ENCODE results near the gene ITPR2. TPM values are rescaled to one million over a fixed set of nuclear protein-coding genes. Genes with fewer than 3 reads are reported as not detected.

ITPR2 gene
- total RNA-seq, 2 donors from 2014 or later = 14.8 to 74.4 TPM

DNA sequence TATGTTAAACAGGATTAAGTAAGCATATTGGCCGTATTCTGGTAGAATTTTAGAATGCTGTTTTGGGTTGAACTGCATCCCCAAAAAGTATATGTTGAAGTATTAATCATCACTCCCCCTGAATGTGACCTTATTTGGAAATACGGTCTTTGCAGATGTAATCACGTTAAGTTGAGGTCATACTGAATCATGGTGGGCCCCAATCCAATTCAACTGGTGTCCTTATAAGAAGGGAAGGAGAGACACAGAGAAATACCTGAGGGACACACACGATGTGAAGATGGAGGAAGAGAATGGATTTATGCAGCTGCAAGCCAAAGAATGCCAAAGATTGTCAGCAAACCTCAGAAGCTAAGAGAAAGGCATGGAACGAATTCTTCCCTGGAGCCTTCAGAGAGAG lies 268.6 kb downstream of the ITPR2 start:
- H3K27ac ChIP-seq (ENCODE audit: low read depth, low read length) = no peak overlapping the region
- no peaks in the 10 kb centered on the region for H3K9me3 Mint-ChIP-seq
- no peak overlapping the region for H3K27ac Mint-ChIP-seq
- H3K9me3 ChIP-seq (ENCODE audit: control insufficient read depth, low read length) = no peaks in the 10 kb centered on the region
- no peak overlapping the region for H3K4me3 ChIP-seq (ENCODE audit: low read length)
- no peak overlapping the region for H3K9ac ChIP-seq (ENCODE audit: extremely low read depth, low read length, poor library complexity, severe bottlenecking)
- H3K36me3 ChIP-seq (ENCODE audit: control insufficient read depth, insufficient read depth, low read length) = no peaks in the 10 kb centered on the region
- peaks cover 2% of the 10 kb centered on the region for H3K27me3 Mint-ChIP-seq (ENCODE audit: insufficient read depth)
- peaks cover 2% of the 10 kb centered on the region for H3K4me1 Mint-ChIP-seq
- peaks cover 5% of the 10 kb centered on the region for H3K27me3 ChIP-seq (ENCODE audit: control insufficient read depth, insufficient read depth, low read length, poor library complexity, severe bottlenecking)
- no peaks in the 10 kb centered on the region for H3K36me3 Mint-ChIP-seq (ENCODE audit: low read depth)
- no peak for DNase-seq
- WGBS, 2 experiments (ENCODE audit: insufficient coverage in 1 of 2, insufficient read length in 1 of 2) = 90 to 93% methylated on average over 4 of the region's 5 CpGs
- TF ChIP-seq, protein P1, sequence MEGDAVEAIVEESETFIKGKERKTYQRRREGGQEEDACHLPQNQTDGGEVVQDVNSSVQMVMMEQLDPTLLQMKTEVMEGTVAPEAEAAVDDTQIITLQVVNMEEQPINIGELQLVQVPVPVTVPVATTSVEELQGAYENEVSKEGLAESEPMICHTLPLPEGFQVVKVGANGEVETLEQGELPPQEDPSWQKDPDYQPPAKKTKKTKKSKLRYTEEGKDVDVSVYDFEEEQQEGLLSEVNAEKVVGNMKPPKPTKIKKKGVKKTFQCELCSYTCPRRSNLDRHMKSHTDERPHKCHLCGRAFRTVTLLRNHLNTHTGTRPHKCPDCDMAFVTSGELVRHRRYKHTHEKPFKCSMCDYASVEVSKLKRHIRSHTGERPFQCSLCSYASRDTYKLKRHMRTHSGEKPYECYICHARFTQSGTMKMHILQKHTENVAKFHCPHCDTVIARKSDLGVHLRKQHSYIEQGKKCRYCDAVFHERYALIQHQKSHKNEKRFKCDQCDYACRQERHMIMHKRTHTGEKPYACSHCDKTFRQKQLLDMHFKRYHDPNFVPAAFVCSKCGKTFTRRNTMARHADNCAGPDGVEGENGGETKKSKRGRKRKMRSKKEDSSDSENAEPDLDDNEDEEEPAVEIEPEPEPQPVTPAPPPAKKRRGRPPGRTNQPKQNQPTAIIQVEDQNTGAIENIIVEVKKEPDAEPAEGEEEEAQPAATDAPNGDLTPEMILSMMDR (conservative IDR thresholded peaks at IDR 0.05) = no peak
- no peaks in the 10 kb centered on the region for H3K4me1 ChIP-seq (ENCODE audit: control insufficient read depth, insufficient read depth, low read length)
- no peak overlapping the region for H3K4me3 Mint-ChIP-seq

DNA sequence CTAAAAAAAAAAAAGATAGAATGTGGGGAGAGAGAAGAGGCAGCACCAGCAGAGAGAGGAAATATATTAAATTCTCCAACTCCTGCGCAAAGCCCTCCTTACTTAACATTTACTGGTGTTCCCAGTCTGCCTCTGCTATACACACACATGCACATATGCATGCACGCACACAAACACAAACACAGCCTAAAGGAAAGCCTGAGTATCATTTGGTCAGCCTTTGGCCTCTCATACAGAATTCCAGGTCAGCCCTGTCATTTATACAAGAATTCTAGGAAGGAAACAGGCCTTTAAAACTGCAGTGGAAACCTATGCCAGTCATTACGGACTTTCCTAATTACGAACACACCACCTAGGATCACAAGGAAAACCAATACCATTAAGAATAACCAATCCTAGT lies 269.4 kb downstream of the ITPR2 start:
- Mint-ChIP-seq H3K4me3 (no peak overlapping the region), H3K4me1 (peaks cover 2% of the 10 kb centered on the region), H3K27me3 (ENCODE audit: insufficient read depth) (peaks cover 2% of the 10 kb centered on the region), H3K36me3 (ENCODE audit: low read depth) (no peaks in the 10 kb centered on the region), H3K9me3 (no peaks in the 10 kb centered on the region), H3K27ac (no peak overlapping the region)
- DNase-seq = no peak
- no peak overlapping the region for H3K9ac ChIP-seq (ENCODE audit: extremely low read depth, low read length, poor library complexity, severe bottlenecking)
- no peak overlapping the region for H3K4me3 ChIP-seq (ENCODE audit: low read length)
- H3K27me3 ChIP-seq (ENCODE audit: control insufficient read depth, insufficient read depth, low read length, poor library complexity, severe bottlenecking) = peaks cover 5% of the 10 kb centered on the region
- no peaks in the 10 kb centered on the region for H3K9me3 ChIP-seq (ENCODE audit: control insufficient read depth, low read length)
- 90 to 100% methylated on average over 1 to 4 of the region's 4 CpGs for WGBS, 2 experiments (ENCODE audit: insufficient coverage in 1 of 2, insufficient read length in 1 of 2)
- no peaks in the 10 kb centered on the region for H3K4me1 ChIP-seq (ENCODE audit: control insufficient read depth, insufficient read depth, low read length)
- TF ChIP-seq, protein P1 (conservative IDR thresholded peaks at IDR 0.05) = no peak
- no peak overlapping the region for H3K27ac ChIP-seq (ENCODE audit: low read depth, low read length)
- no peaks in the 10 kb centered on the region for H3K36me3 ChIP-seq (ENCODE audit: control insufficient read depth, insufficient read depth, low read length)

DNA sequence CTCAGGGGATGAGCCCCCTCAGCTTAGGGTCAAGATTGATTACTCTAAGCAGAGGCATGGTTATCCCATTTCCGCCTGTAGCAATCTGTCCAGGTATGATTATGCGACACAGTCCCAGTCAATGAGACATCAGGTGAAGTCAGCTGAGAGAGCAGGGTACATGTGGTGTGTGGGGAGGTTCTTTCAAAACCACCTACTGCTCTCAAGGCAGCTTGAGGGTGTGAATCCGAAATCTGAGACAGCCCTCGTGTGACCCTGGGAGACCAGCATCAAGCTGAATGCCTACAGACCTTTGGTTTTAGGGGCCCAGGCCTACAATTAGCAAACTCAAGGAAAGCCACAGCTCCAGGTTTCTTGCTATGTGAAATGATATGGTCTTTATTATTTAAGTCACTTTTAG lies 275.7 kb downstream of the ITPR2 start:
- H3K27me3 ChIP-seq (ENCODE audit: control insufficient read depth, insufficient read depth, low read length, poor library complexity, severe bottlenecking) = peaks cover 2% of the 10 kb centered on the region
- no peaks in the 10 kb centered on the region for H3K4me1 ChIP-seq (ENCODE audit: control insufficient read depth, insufficient read depth, low read length)
- DNase-seq = no peak
- no peak overlapping the region for H3K27ac Mint-ChIP-seq
- no peak overlapping the region for H3K4me3 ChIP-seq (ENCODE audit: low read length)
- TF ChIP-seq, protein P1 (conservative IDR thresholded peaks at IDR 0.05) = no peak
- H3K9me3 ChIP-seq (ENCODE audit: control insufficient read depth, low read length) = no peaks in the 10 kb centered on the region
- H3K36me3 Mint-ChIP-seq (ENCODE audit: low read depth) = peaks cover 3% of the 10 kb centered on the region
- no peaks in the 10 kb centered on the region for H3K9me3 Mint-ChIP-seq
- H3K27ac ChIP-seq (ENCODE audit: low read depth, low read length) = no peak overlapping the region
- H3K9ac ChIP-seq (ENCODE audit: extremely low read depth, low read length, poor library complexity, severe bottlenecking) = no peak overlapping the region
- 89 to 100% methylated on average over 3 to 4 of the region's 4 CpGs for WGBS, 2 experiments (ENCODE audit: insufficient coverage in 1 of 2, insufficient read length in 1 of 2)
- H3K36me3 ChIP-seq (ENCODE audit: control insufficient read depth, insufficient read depth, low read length) = no peaks in the 10 kb centered on the region
- H3K4me3 Mint-ChIP-seq = no peak overlapping the region
- H3K4me1 Mint-ChIP-seq = no peaks in the 10 kb centered on the region
- no peaks in the 10 kb centered on the region for H3K27me3 Mint-ChIP-seq (ENCODE audit: insufficient read depth)

Data from endodermal cell (in vitro differentiated cells).